Sigmoid colon (tissue), 4 donors: Measurements from ENCODE around the gene LYPLAL1.

Experiments
- CTCF ChIP-seq, 4 experiments: fragments of 450-650 bp in 3 of 4; fragments of 200-600 bp in 1 of 4; IDR thresholded peaks; one replicate each; pipeline ENCODE4 v1.5.1; 2016 to 2019; ENCODE audit warnings: antibody characterized with exemption in 4 of 4, mild to moderate bottlenecking in 3 of 4, moderate library complexity in 2 of 4
- EP300 ChIP-seq, 4 donors: sonication (generic); formaldehyde crosslinking; IDR thresholded peaks; one replicate each; pipeline ENCODE4 v1.6.1; 2017; ENCODE audit warnings: antibody characterized with exemption in 4 of 4
- POLR2A ChIP-seq, 2 donors: fragments of 450-650 bp; IDR thresholded peaks; one replicate each; pipeline ENCODE4 v1.6.1; 2016; ENCODE audit warnings: antibody characterized with exemption in 2 of 2, mild to moderate bottlenecking in 2 of 2, moderate library complexity in 2 of 2
- POLR2AphosphoS5 ChIP-seq, 4 donors: sonication (generic); formaldehyde crosslinking; IDR thresholded peaks; one replicate each; pipeline ENCODE4 v1.6.1; 2017; ENCODE audit warnings: antibody characterized with exemption in 4 of 4

- TF ChIP-seq CTCF (IDR thresholded peaks at IDR 0.05) (no peak), POLR2AphosphoS5 (IDR thresholded peaks at IDR 0.05) (no peak), POLR2A (IDR thresholded peaks at IDR 0.05) (no peak), EP300 (IDR thresholded peaks at IDR 0.05) (no peak)
These were observed 47.3 kb downstream of the LYPLAL1 start for GRCh38 chr1:219220945-219221344.
